CD14-positive monocyte (primary cell): Measurements from ENCODE around the gene EXPH5. TPM values are rescaled to one million over a fixed set of nuclear protein-coding genes. Genes with fewer than 3 reads are reported as not detected.

Source experiments
- DNase-seq, 3 donors: peaks; one replicate each; pipeline ENCODE4 v3.0.0-alpha.2; 2011 to 2022
- H2AFZ ChIP-seq: 2 replicates; pipeline ENCODE4 v1.6.0; 2012; ENCODE audit warnings: mild to moderate bottlenecking, low read depth, low read length, inconsistent platforms; ENCODE audit not compliant: insufficient read depth, poor library complexity, severe bottlenecking
- H3K27ac ChIP-seq, 2 donors: 1 replicate in 1 of 2; 2 replicates in 1 of 2; pipeline ENCODE4 v1.5.1; 2012 to 2013; ENCODE audit warnings: low read length in 2 of 2, control low read depth in 1 of 2, inconsistent platforms in 1 of 2, low read depth in 1 of 2, mild to moderate bottlenecking in 1 of 2
- H3K27me3 ChIP-seq, 2 donors: one replicate each; pipeline versions ENCODE4 v1.6.0 to v1.6.1; 2011 to 2013; ENCODE audit warnings: low read length in 2 of 2; ENCODE audit not compliant: control insufficient read depth in 2 of 2, insufficient read depth in 2 of 2
- H3K36me3 ChIP-seq, 2 donors: replicated peaks in 1 of 2; 1 replicate in 1 of 2; 2 replicates in 1 of 2; pipeline versions ENCODE4 v1.5.1 to v1.6.1; 2012 to 2013; ENCODE audit warnings: low read length in 2 of 2, control low read depth in 1 of 2, inconsistent platforms in 1 of 2, mild to moderate bottlenecking in 1 of 2; ENCODE audit not compliant: insufficient read depth in 2 of 2, control insufficient read depth in 1 of 2
- H3K4me1 ChIP-seq, 2 donors: 1 replicate in 1 of 2; 2 replicates in 1 of 2; pipeline versions ENCODE4 v1.5.1 to v1.6.1; 2012 to 2013; ENCODE audit warnings: low read length in 2 of 2, control low read depth in 1 of 2, inconsistent platforms in 1 of 2, mild to moderate bottlenecking in 1 of 2, moderate library complexity in 1 of 2; ENCODE audit not compliant: insufficient read depth in 2 of 2, control insufficient read depth in 1 of 2
- H3K4me2 ChIP-seq: replicated peaks from 2 replicates; pipeline ENCODE3; 2012; ENCODE audit warnings: low read length, moderate library complexity, mild to moderate bottlenecking; ENCODE audit not compliant: poor library complexity, severe bottlenecking; ENCODE audit errors: extremely low read depth
- H3K4me3 ChIP-seq, 3 experiments: fragments of 200-600 bp in 1 of 3; sonication (generic) in 1 of 3; replicated peaks in 1 of 3; 1 replicate in 2 of 3; 2 replicates in 1 of 3; pipeline ENCODE4 v1.5.1; 2011 to 2013; ENCODE audit warnings: low read length in 3 of 3, mild to moderate bottlenecking in 3 of 3, control low read depth in 2 of 3, low read depth in 2 of 3, inconsistent platforms in 1 of 3, moderate library complexity in 1 of 3
- H3K79me2 ChIP-seq: 2 replicates; pipeline ENCODE4 v1.6.0; 2012; ENCODE audit warnings: mild to moderate bottlenecking, control low read depth, inconsistent platforms, low read length, moderate library complexity; ENCODE audit not compliant: insufficient read depth
- H3K9ac ChIP-seq: 2 replicates; pipeline ENCODE4 v1.6.0; 2017; ENCODE audit warnings: low read length, mild to moderate bottlenecking; ENCODE audit not compliant: insufficient read depth, poor library complexity, severe bottlenecking
- H3K9me3 ChIP-seq, 2 donors: replicated peaks in 1 of 2; 1 replicate in 1 of 2; 2 replicates in 1 of 2; pipeline versions ENCODE4 v1.5.1 to v1.6.1; 2012 to 2013; ENCODE audit warnings: low read length in 2 of 2, control low read depth in 1 of 2; ENCODE audit not compliant: control insufficient read depth in 1 of 2, insufficient read depth in 1 of 2
- H4K20me1 ChIP-seq: 2 replicates; pipeline ENCODE4 v1.6.0; 2012; ENCODE audit warnings: mild to moderate bottlenecking, low read length, control low read depth, moderate library complexity; ENCODE audit not compliant: insufficient read depth
- H3K27ac Mint-ChIP-seq, 7 donors: one replicate each; pipeline ENCODE4 v1.8.0; 2020; ENCODE audit warnings: mild to moderate bottlenecking in 7 of 7, mixed read lengths in 7 of 7, moderate library complexity in 6 of 7, inconsistent platforms in 2 of 7
- H3K27me3 Mint-ChIP-seq, 3 donors: one replicate each; pipeline ENCODE4 v1.8.0; 2021 to 2022; ENCODE audit warnings: low read depth in 3 of 3, mild to moderate bottlenecking in 3 of 3, mixed read lengths in 3 of 3, moderate library complexity in 3 of 3, inconsistent platforms in 1 of 3
- H3K36me3 Mint-ChIP-seq, 2 donors: one replicate each; pipeline ENCODE4 v1.8.0; 2020; ENCODE audit warnings: mixed read lengths in 2 of 2, inconsistent platforms in 1 of 2, mild to moderate bottlenecking in 1 of 2
- H3K4me1 Mint-ChIP-seq: one replicate; pipeline ENCODE4 v1.8.0; 2020; ENCODE audit warnings: mild to moderate bottlenecking, mixed read lengths
- H3K4me3 Mint-ChIP-seq, 2 donors: one replicate each; pipeline ENCODE4 v1.8.0; 2020; ENCODE audit warnings: mild to moderate bottlenecking in 2 of 2, mixed read lengths in 2 of 2, moderate library complexity in 1 of 2
- H3K9me3 Mint-ChIP-seq, 7 donors: one replicate each; pipeline ENCODE4 v1.8.0; 2020 to 2022; ENCODE audit warnings: mixed read lengths in 7 of 7, mild to moderate bottlenecking in 6 of 7, moderate library complexity in 6 of 7, inconsistent platforms in 2 of 7
- CTCF ChIP-seq: fragments of 200-600 bp; IDR thresholded peaks from one replicate; pipeline ENCODE4 v1.8.0; 2022; ENCODE audit warnings: antibody characterized with exemption, mild to moderate bottlenecking
- WGBS: methylation state at CpG from one replicate; pipeline ENCODE4 v1.1.5; 2013; ENCODE audit warnings: missing lambda C conversion rate; ENCODE audit not compliant: insufficient coverage; 5-methylcytosine and 5-hydroxymethylcytosine counted together
- intact Hi-C, 2 donors: fragments of 100-400 bp; cut with micrococcal nuclease; formaldehyde crosslinking; loops; one replicate each; pipeline versions ENCODE4 v1.15.0 to v1.15.1; 2023
- polyA plus RNA-seq, 3 donors: library from polyadenylated mRNA; depleted of rRNA in 1 of 3; unstranded in 2 of 3; stranded (reverse) in 1 of 3; fragments of 300-500 nt in 2 of 3; fragments of >200 nt in 1 of 3; fragmentation: Illumina TruSeq in 2 of 3; gene quantifications; 1 replicate in 2 of 3; 2 replicates in 1 of 3; pipeline ENCODE4 v1.2.3, GENCODE V29; 2012 to 2021

Gene EXPH5
- polyA plus RNA-seq, 3 donors: 0.05 to 0.17 TPM; not detected in 1

- no peaks in the 10 kb centered on the region for H3K36me3 ChIP-seq
- TF ChIP-seq CTCF: no peak
Observed at GRCh38 chr11:108639146-108639545, 45.6 kb upstream of the EXPH5 start.

GRCh38 chr11:108636222-108636621 is 42.7 kb upstream of the EXPH5 start:
- H3K9ac ChIP-seq: no peak overlapping the region
- Mint-ChIP-seq H3K9me3 (peaks cover 0 to 1% (median 0%) of the 10 kb centered on the region in 7 donors), H3K27ac (no peak overlapping the region), H3K36me3 (no peaks in the 10 kb centered on the region), H3K4me1 (no peaks in the 10 kb centered on the region), H3K27me3 (peaks cover 8 to 10% (median 9%) of the 10 kb centered on the region in 3 donors), H3K4me3 (no peak overlapping the region)
- no peak overlapping the region for H3K4me3 ChIP-seq
- H3K4me2 ChIP-seq: no peak overlapping the region
- 94% methylated on average over 2 of the region's 2 CpGs for WGBS
- H4K20me1 ChIP-seq: no peaks in the 10 kb centered on the region
- TF ChIP-seq CTCF: no peak
- no peaks in the 10 kb centered on the region for H3K4me1 ChIP-seq
- no peaks in the 10 kb centered on the region for H3K36me3 ChIP-seq
- H2AFZ ChIP-seq: no peak overlapping the region
- H3K79me2 ChIP-seq: no peaks in the 10 kb centered on the region
- peaks cover 2 to 6% of the 10 kb centered on the region in 2 donors for H3K27me3 ChIP-seq
- no peak overlapping the region for H3K27ac ChIP-seq
- no peak for DNase-seq
- H3K9me3 ChIP-seq: no peaks in the 10 kb centered on the region
- intact Hi-C loops: no loop called here

More at GRCh38 chr11:108639146-108639545, 45.6 kb upstream of the EXPH5 start:
- no peaks in the 10 kb centered on the region for H3K79me2 ChIP-seq
- no peaks in the 10 kb centered on the region for H4K20me1 ChIP-seq
- Mint-ChIP-seq H3K27ac (no peak overlapping the region), H3K9me3 (no peaks in the 10 kb centered on the region), H3K4me3 (no peak overlapping the region), H3K36me3 (no peaks in the 10 kb centered on the region), H3K27me3 (peaks cover 4 to 8% (median 7%) of the 10 kb centered on the region in 3 donors), H3K4me1 (no peaks in the 10 kb centered on the region)
- intact Hi-C loops: no loop called here
- no peak overlapping the region for H2AFZ ChIP-seq
- no peak overlapping the region for H3K27ac ChIP-seq
- no peak overlapping the region for H3K4me2 ChIP-seq
- H3K27me3 ChIP-seq: peaks cover 2 to 6% of the 10 kb centered on the region in 2 donors
- no peaks in the 10 kb centered on the region for H3K4me1 ChIP-seq
- H3K9me3 ChIP-seq: no peaks in the 10 kb centered on the region
- H3K9ac ChIP-seq: no peak overlapping the region
- no CpG with 5 or more reads among the region's 1 CpG for WGBS
- DNase-seq: no peak
- no peak overlapping the region for H3K4me3 ChIP-seq
